ENCODE data around the gene PREB. TPM values are rescaled to one million over a fixed set of nuclear protein-coding genes. Genes with fewer than 3 reads are reported as not detected.
A peak's percentile ranks its signal among the peaks of the same experiment; 100 is the strongest.

The PREB gene
- polyA plus RNA-seq, 1 donor = 48.5 TPM

DNA sequence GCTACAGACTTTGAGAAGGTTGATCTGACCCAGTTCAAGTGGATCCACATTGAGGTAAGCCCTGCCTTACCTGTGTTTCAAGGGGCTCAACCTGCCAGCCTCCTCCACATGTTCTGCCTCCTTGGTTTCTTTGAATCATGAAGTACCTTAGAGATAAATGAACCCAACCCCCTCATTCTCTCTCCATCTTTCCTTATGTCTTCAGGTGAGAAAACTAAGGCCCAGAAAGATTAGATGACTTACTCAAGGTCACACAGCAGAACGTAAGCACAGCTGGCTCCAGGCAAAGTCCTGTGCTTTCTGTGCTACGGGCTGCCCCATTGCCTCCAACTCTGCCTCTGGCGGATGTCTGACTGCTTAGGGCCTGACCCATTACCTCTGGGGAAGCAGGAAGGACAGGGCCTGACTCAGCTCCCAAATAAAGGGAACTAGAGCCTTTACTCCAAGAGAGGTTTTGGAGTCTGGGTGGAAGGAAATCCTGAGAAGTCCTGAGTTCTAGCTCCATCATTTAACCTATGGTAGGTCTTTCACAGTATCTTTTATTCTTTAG is 37.6 kb downstream of the PREB start:
- H3K4me3 ChIP-seq (ENCODE audit: low read length) = no peak overlapping the region
- H3K27ac ChIP-seq (ENCODE audit: low read length) = no peak overlapping the region
- H3K4me1 ChIP-seq (ENCODE audit: control insufficient read depth, insufficient read depth, low read length) = peaks cover 50% of the 10 kb centered on the region
- no CpG with 5 or more reads among the region's 3 CpGs for WGBS (ENCODE audit: insufficient coverage, low lambda C conversion rate)
- DNase-seq = no peak
- no peaks in the 10 kb centered on the region for H3K9me3 ChIP-seq (ENCODE audit: control insufficient read depth, low read depth, low read length)
- no peaks in the 10 kb centered on the region for H3K27me3 ChIP-seq (ENCODE audit: control insufficient read depth, insufficient read depth, low read length)
- peaks cover 56% of the 10 kb centered on the region for H3K36me3 ChIP-seq (ENCODE audit: control insufficient read depth, insufficient read depth, low read length)

DNA sequence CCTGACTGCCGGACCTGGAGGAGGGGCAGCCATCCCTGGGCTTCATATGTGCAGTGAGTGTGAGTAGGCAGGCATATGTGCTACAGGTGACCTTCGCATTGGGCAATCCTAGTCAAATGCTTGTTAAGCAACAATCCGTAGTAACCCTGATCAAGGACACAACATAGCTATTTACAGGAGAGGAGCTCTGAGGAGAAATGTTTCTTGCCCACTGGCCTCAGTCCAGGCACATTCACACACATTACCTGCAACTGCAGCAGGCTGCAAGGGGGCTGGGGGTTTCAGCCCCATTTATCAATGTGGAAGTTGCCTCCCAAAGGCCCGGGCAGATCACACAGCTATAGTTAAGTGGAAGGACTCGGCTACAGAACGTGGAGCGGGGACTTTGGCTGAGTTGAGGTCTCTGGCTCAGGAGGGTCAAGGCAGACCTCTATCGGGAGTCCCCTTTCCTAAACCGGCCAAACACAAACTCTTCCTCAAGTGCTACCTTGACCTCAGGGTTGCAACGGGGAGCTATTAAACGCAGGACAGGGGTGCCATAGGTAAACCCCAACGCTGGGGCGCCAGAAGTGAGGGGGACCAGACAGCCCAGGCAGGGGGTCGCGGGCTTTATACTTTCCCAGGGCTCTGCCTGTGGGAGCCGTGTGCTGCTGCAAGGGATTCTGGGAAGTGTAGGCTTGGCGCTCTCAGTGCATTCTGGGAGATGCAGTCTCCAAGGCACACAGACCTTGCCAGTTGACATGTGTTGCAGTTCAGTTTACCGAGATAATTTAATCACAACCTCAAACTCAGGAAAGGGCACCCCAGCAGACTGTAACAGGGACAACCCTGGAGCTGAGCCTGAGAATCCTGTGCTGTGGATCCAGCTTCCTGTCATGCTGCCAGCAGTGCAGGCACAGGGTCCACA is 38.4 kb downstream of the PREB start:
- Histone ChIP-seq H3K27me3 (ENCODE audit: control insufficient read depth, insufficient read depth, low read length) (no peaks in the 10 kb centered on the region), H3K27ac (ENCODE audit: low read length) (peak overlapping the region; percentile 88), H3K4me1 (ENCODE audit: control insufficient read depth, insufficient read depth, low read length) (peaks cover 59% of the 10 kb centered on the region), H3K9me3 (ENCODE audit: control insufficient read depth, low read depth, low read length) (no peaks in the 10 kb centered on the region), H3K36me3 (ENCODE audit: control insufficient read depth, insufficient read depth, low read length) (peaks cover 60% of the 10 kb centered on the region), H3K4me3 (ENCODE audit: low read length) (peak overlapping the region; percentile 27)
- peak; percentile 81 to 86 for DNase-seq
- no CpG with 5 or more reads among the region's 18 CpGs for WGBS (ENCODE audit: insufficient coverage, low lambda C conversion rate)

DNA sequence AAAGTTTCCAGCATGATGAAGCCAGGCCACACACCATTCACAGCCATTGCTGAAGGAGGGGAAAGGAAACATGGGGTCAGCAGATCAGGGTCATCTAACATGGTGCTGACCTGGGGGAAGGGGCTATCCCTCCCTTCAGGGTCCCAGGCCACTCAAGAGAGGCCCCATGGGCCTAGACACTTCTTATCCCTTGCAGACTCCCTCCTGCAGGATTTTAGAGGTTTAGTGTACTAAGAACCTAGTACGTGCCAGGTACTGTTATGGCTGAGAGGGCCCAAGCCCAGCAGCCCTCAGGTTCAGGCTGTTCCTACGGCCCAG is 39.0 kb downstream of the PREB start:
- DNase-seq = no peak
- H3K9me3 ChIP-seq (ENCODE audit: control insufficient read depth, low read depth, low read length) = no peaks in the 10 kb centered on the region
- no CpG with 5 or more reads among the region's 2 CpGs for WGBS (ENCODE audit: insufficient coverage, low lambda C conversion rate)
- peaks cover 55% of the 10 kb centered on the region for H3K36me3 ChIP-seq (ENCODE audit: control insufficient read depth, insufficient read depth, low read length)
- no peaks in the 10 kb centered on the region for H3K27me3 ChIP-seq (ENCODE audit: control insufficient read depth, insufficient read depth, low read length)
- peaks cover 64% of the 10 kb centered on the region for H3K4me1 ChIP-seq (ENCODE audit: control insufficient read depth, insufficient read depth, low read length)
- H3K4me3 ChIP-seq (ENCODE audit: low read length) = no peak overlapping the region
- H3K27ac ChIP-seq (ENCODE audit: low read length) = peak overlapping the region; percentile 88

DNA sequence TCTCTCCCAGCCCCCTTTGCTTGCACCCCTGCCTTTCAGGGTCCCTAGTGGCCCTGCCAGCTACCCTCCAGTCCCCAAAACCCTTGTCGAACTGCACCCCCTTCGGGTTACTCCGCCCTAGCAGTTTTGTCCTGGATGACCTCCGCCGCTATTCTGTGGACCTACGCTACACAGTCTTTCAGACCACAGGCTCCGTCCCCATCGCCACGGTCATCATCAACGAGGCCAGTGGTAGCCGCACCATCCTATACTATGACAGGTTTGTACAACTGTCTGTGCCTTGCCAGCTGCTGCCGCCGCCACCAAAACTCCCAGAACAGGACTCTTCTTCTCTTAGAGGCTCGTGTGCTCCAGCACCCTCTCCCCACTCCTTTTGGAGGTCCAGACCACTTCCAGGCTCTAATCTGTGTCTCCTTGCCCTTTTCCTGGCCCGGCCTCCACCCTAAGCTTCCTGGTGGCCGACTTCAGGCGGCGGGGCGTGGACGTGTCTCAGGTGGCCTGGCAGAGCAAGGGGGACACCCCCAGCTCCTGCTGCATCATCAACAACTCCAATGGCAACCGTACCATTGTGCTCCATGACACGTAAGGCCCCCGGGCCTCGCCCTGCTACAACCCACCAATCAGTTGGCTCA is 40.0 kb downstream of the PREB start:
- DNase-seq = no peak
- peaks cover 66% of the 10 kb centered on the region for H3K4me1 ChIP-seq (ENCODE audit: control insufficient read depth, insufficient read depth, low read length)
- H3K36me3 ChIP-seq (ENCODE audit: control insufficient read depth, insufficient read depth, low read length) = peaks cover 46% of the 10 kb centered on the region
- no peaks in the 10 kb centered on the region for H3K9me3 ChIP-seq (ENCODE audit: control insufficient read depth, low read depth, low read length)
- H3K4me3 ChIP-seq (ENCODE audit: low read length) = no peak overlapping the region
- peak overlapping the region; percentile 88 for H3K27ac ChIP-seq (ENCODE audit: low read length)
- H3K27me3 ChIP-seq (ENCODE audit: control insufficient read depth, insufficient read depth, low read length) = no peaks in the 10 kb centered on the region
- 83% methylated on average over 1 of the region's 24 CpGs for WGBS (ENCODE audit: insufficient coverage, low lambda C conversion rate)

DNA sequence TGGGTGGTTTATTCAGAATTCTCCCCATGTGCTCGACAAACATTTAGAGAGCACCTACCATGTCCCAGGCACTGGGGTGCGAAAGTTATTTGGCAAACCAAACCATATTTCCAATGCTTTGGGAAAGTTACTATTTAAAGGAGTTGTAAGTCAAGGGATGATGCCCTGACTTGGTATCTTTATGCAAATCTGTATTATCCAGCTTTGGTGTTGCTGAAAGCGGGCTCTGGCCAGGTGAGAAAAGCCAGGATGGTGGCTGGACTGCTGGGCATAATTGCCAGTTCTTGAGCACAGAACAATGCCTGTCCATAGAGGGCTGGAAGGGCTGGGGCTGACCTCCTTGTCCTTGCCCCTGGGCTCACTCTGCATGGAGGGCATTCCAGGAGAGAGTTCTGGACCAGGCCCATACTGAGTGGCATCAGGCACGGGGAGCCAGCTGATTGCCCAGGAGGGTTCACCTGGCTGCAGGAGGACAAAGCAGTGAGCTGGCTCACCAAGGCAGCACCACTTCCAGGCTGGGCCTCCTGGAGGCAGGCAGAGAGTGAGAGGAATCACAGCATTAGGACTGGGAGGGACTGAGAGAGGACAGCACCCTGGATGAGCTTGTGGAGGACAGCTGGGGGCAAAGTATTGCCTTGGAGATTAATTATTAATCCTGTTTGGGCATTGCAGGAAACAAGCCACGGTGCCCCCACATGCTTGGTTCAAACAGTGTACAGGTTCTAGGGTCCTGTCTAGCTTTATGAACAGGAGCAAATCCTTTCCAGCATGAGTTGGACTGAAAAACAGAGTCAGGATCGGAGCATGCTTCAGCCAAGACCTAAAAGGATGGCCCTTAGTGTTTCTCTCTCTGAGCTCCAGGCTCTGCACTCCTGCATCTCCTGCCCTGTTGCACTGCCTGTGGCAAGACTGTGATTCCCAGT is 40.7 kb downstream of the PREB start:
- Histone ChIP-seq H3K4me3 (ENCODE audit: low read length) (peak overlapping the region; percentile 4), H3K36me3 (ENCODE audit: control insufficient read depth, insufficient read depth, low read length) (peaks cover 43% of the 10 kb centered on the region), H3K27ac (ENCODE audit: low read length) (peak overlapping the region; percentile 88), H3K27me3 (ENCODE audit: control insufficient read depth, insufficient read depth, low read length) (no peaks in the 10 kb centered on the region), H3K4me1 (ENCODE audit: control insufficient read depth, insufficient read depth, low read length) (peaks cover 72% of the 10 kb centered on the region), H3K9me3 (ENCODE audit: control insufficient read depth, low read depth, low read length) (no peaks in the 10 kb centered on the region)
- WGBS (ENCODE audit: insufficient coverage, low lambda C conversion rate) = no CpG with 5 or more reads among the region's 6 CpGs
- peak; percentile 76 to 87 for DNase-seq

DNA sequence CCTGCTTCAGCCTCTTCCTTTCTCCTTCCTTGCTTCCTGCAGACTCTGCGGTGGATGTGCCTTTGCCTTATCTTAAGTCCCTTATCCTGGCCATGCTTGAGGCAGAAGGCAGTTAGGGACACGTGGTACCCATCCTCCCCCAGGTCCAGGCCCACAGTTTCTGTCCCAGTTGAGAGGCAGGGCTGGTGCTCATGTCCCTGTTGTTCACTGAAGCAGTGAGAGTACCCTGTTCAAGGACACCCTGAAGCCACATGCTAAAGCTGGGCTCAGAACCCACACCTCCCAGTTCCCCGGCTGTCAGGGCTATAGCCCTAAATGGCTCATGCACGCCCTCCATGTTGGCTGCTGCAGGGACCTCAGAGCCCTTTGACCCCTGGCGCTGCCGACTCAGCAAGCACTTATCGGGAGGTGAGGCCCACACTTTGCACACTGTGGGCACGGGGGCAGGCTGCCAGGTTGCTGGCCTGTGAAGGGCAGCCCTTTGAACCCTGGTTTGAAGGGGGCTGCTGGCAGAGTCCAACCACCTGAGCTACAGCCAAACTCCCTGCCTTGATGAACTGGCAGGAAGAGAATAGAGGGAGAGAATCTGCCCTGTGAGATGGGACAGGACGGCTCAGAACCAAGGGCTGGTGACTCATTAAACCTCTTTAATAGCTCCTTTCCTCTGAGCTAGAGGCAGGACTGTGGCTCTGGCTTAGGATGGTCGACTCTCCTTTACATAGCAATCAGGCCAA is 41.6 kb downstream of the PREB start:
- peak; percentile 92 to 98 for DNase-seq
- WGBS (ENCODE audit: insufficient coverage, low lambda C conversion rate) = no CpG with 5 or more reads among the region's 10 CpGs
- Histone ChIP-seq H3K4me1 (ENCODE audit: control insufficient read depth, insufficient read depth, low read length) (peaks cover 73% of the 10 kb centered on the region), H3K27ac (ENCODE audit: low read length) (peak overlapping the region; percentile 88), H3K9me3 (ENCODE audit: control insufficient read depth, low read depth, low read length) (no peaks in the 10 kb centered on the region), H3K36me3 (ENCODE audit: control insufficient read depth, insufficient read depth, low read length) (peaks cover 39% of the 10 kb centered on the region), H3K27me3 (ENCODE audit: control insufficient read depth, insufficient read depth, low read length) (no peaks in the 10 kb centered on the region), H3K4me3 (ENCODE audit: low read length) (no peak overlapping the region)

DNA sequence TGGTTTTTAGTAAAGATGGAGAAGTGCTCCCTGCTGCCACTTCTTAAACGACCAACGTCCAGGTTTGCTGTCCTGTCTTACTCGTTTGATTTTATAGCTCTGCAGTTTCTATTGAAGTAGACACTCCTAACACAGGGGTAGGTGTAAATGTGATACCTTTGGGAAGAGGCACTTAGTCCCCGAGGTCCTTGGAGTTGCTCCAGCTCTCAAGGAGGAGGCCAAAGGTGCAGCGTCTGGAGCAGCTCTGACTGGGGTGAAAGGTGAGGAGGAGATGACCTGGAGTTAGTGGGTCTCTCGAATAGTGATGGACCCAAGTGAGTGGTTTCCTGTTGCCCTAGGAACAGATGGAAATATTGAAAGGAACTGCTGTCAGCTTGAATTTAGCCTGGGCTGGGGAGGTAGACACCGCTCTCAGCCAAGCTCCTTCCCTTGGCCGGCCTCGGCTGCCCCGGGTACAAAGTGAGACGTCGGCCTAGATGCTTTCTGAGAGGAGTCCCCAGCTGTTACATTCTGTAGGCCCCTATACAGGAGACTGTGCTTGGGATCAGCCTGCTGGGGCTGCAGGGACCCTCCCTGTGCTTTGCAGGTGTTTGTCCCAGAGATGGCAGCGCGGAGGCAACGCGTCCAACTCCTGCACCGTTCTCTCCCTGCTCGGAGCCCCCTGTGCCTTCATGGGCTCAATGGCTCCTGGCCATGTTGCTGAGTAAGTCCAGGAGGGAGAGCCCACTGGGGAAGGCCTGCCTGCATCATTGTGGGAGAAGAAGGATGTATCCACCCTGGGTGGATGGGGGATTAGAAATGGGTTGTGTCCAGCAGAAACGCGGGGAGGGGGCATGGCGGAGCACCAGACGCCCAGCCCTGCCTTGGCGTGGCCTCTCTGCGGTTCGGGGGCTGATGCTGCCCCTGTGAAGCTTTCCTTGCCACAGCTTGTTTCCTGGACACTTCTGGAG is 42.4 kb downstream of the PREB start:
- no peaks in the 10 kb centered on the region for H3K27me3 ChIP-seq (ENCODE audit: control insufficient read depth, insufficient read depth, low read length)
- WGBS (ENCODE audit: insufficient coverage, low lambda C conversion rate) = no CpG with 5 or more reads among the region's 25 CpGs
- H3K27ac ChIP-seq (ENCODE audit: low read length) = peak overlapping the region; percentile 88
- H3K9me3 ChIP-seq (ENCODE audit: control insufficient read depth, low read depth, low read length) = no peaks in the 10 kb centered on the region
- no peak for DNase-seq
- no peak overlapping the region for H3K4me3 ChIP-seq (ENCODE audit: low read length)
- peaks cover 32% of the 10 kb centered on the region for H3K36me3 ChIP-seq (ENCODE audit: control insufficient read depth, insufficient read depth, low read length)
- peaks cover 73% of the 10 kb centered on the region for H3K4me1 ChIP-seq (ENCODE audit: control insufficient read depth, insufficient read depth, low read length)

DNA sequence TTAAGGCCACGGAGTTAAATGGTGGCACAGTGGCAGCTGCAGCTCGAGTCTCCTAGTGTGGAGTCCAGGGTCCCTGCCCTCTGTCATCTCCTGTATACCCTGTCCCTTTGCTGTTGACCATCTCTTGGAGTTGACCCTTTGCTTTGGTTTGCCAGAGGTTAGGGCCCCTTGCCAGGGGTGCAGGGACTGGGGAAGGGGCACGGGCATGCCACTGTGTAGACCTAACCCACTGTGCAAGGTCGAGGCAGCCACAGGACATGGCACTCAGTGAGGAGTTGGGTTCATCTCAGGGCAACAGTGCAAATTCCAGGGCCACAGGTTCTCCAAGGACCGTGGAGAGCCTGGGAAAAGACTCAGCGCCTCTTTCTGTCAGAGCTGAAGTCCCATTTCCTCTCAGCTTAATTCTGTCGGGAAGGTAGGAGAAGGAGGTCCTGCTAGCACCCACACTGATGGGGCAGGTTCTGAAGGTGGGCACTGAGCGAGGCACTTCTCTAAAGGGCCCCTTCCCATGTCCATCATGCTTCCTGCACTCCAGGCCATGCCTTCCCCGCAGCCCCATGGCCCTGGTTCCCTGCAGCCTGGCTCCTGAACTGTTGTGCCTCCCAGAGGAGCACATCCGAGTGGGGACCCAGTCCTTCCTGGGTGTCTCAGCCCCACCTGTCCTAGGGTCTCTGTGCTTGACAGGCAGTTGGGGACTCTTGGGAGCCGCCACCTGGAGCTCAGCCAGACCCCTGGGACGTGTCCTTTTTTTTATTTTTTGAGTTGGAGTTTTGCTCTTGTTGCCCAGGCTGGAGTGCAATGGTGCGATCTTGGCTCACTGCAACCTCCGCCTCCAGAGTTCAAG is 45.1 kb downstream of the PREB start:
- peak overlapping the region; percentile 59 for H3K4me3 ChIP-seq (ENCODE audit: low read length)
- peaks cover 56% of the 10 kb centered on the region for H3K4me1 ChIP-seq (ENCODE audit: control insufficient read depth, insufficient read depth, low read length)
- no peaks in the 10 kb centered on the region for H3K9me3 ChIP-seq (ENCODE audit: control insufficient read depth, low read depth, low read length)
- peak overlapping the region; percentile 64 for H3K27ac ChIP-seq (ENCODE audit: low read length)
- no peak for DNase-seq
- H3K27me3 ChIP-seq (ENCODE audit: control insufficient read depth, insufficient read depth, low read length) = no peaks in the 10 kb centered on the region
- H3K36me3 ChIP-seq (ENCODE audit: control insufficient read depth, insufficient read depth, low read length) = peaks cover 15% of the 10 kb centered on the region
- WGBS (ENCODE audit: insufficient coverage, low lambda C conversion rate) = no CpG with 5 or more reads among the region's 14 CpGs

All from large intestine (tissue), 3 donors.